ENCODE results near the gene MACROH2A1.

The MACROH2A1 gene

GRCh38 chr5:135313946-135314345 lies 85.1 kb downstream of the MACROH2A1 start:
- ATAC-seq = no peak
- TF ChIP-seq ZFP3 (CRISPR knock-in tag; IDR thresholded peaks at IDR 0.05) (no peak), BACH2 (CRISPR knock-in tag; IDR thresholded peaks at IDR 0.05; ENCODE audit: borderline replicate concordance) (no peak), PPARA (CRISPR knock-in tag; IDR thresholded peaks at IDR 0.05; ENCODE audit: borderline replicate concordance) (no peak), ZNF70 (CRISPR knock-in tag; IDR thresholded peaks at IDR 0.05) (no peak), CREB5 (CRISPR knock-in tag; IDR thresholded peaks at IDR 0.05; ENCODE audit: low read depth) (no peak), CSDC2 (CRISPR knock-in tag; IDR thresholded peaks at IDR 0.05) (no peak), PATZ1 (CRISPR knock-in tag; IDR thresholded peaks at IDR 0.05; ENCODE audit: borderline replicate concordance) (no peak), GLIS3 (CRISPR knock-in tag; IDR thresholded peaks at IDR 0.05) (no peak), POU6F1 (CRISPR knock-in tag; IDR thresholded peaks at IDR 0.05; ENCODE audit: borderline replicate concordance, low read depth) (no peak), ARNTL (CRISPR knock-in tag; IDR thresholded peaks at IDR 0.05; ENCODE audit: borderline replicate concordance, low read depth) (no peak), TOX (CRISPR knock-in tag; IDR thresholded peaks at IDR 0.05; ENCODE audit: borderline replicate concordance) (no peak), RARB (CRISPR knock-in tag; IDR thresholded peaks at IDR 0.05) (no peak), OSR1 (CRISPR knock-in tag; IDR thresholded peaks at IDR 0.05) (no peak), CSRNP3 (CRISPR knock-in tag; IDR thresholded peaks at IDR 0.05) (no peak), TCF4 (CRISPR knock-in tag; IDR thresholded peaks at IDR 0.05; ENCODE audit: borderline replicate concordance) (no peak), SNAI2 (CRISPR knock-in tag; IDR thresholded peaks at IDR 0.05) (no peak), ZNF8 (CRISPR knock-in tag; IDR thresholded peaks at IDR 0.05) (no peak), ISL1 (CRISPR knock-in tag; IDR thresholded peaks at IDR 0.05) (no peak), ESRRG (CRISPR knock-in tag; IDR thresholded peaks at IDR 0.05) (no peak), ZC3H10 (CRISPR knock-in tag; IDR thresholded peaks at IDR 0.05) (no peak)

GRCh38 chr5:135313405-135313804 lies 85.6 kb downstream of the MACROH2A1 start:
- no peak for ATAC-seq
- no peak for TF ChIP-seq CREB5 (CRISPR knock-in tag; IDR thresholded peaks at IDR 0.05; ENCODE audit: low read depth)
- no peak for TF ChIP-seq OSR1 (CRISPR knock-in tag; IDR thresholded peaks at IDR 0.05)
- no peak for TF ChIP-seq ZNF70 (CRISPR knock-in tag; IDR thresholded peaks at IDR 0.05)
- TF ChIP-seq GLIS3 (CRISPR knock-in tag; IDR thresholded peaks at IDR 0.05) = no peak
- no peak for TF ChIP-seq ZFP3 (CRISPR knock-in tag; IDR thresholded peaks at IDR 0.05)
- no peak for TF ChIP-seq ZNF8 (CRISPR knock-in tag; IDR thresholded peaks at IDR 0.05)

GRCh38 chr5:135312255-135312935 lies 86.6 kb downstream of the MACROH2A1 start:
- ATAC-seq = no peak
- TF ChIP-seq SNAI2 (CRISPR knock-in tag; IDR thresholded peaks at IDR 0.05) (no peak), PPARA (CRISPR knock-in tag; IDR thresholded peaks at IDR 0.05; ENCODE audit: borderline replicate concordance) (no peak), CSRNP3 (CRISPR knock-in tag; IDR thresholded peaks at IDR 0.05) (no peak), ISL1 (CRISPR knock-in tag; IDR thresholded peaks at IDR 0.05) (no peak), ZFP3 (CRISPR knock-in tag; IDR thresholded peaks at IDR 0.05) (no peak), ZNF565 (CRISPR knock-in tag; conservative IDR thresholded peaks at IDR 0.05; ENCODE audit: low read depth) (no peak), RARB (CRISPR knock-in tag; IDR thresholded peaks at IDR 0.05) (no peak), CREB5 (CRISPR knock-in tag; IDR thresholded peaks at IDR 0.05; ENCODE audit: low read depth) (no peak), CSDC2 (CRISPR knock-in tag; IDR thresholded peaks at IDR 0.05) (no peak), BACH2 (CRISPR knock-in tag; IDR thresholded peaks at IDR 0.05; ENCODE audit: borderline replicate concordance) (no peak), ESRRG (CRISPR knock-in tag; IDR thresholded peaks at IDR 0.05) (no peak), TSHZ2 (CRISPR knock-in tag; IDR thresholded peaks at IDR 0.05) (no peak), ZFP30 (CRISPR knock-in tag; IDR thresholded peaks at IDR 0.05) (no peak)

All from SK-N-SH treated with all-trans-retinoic acid at 6 μM for 48 hours (cell line).